HG03442 (cell line): Measurements from ENCODE around the gene SLC16A3.
"Not testable (repeated sequence)": the region's sequence is repeated elsewhere in the genome, so short reads cannot be mapped to it uniquely, and the experiment has no call there.

Experiments used
- ATAC-seq: cut with Tn5 transposase; IDR thresholded peaks from one replicate; pipeline ENCODE4 v1.9.1; 2021; ENCODE audit warnings: mild to moderate bottlenecking, moderate library complexity; ENCODE audit not compliant: unreplicated experiment

The SLC16A3 gene

GRCh38 chr17:82245134-82246039 lies 16.5 kb downstream of the SLC16A3 start:
- no peak for ATAC-seq

GRCh38 chr17:82246040-82246364 lies 17.2 kb downstream of the SLC16A3 start:
- no peak for ATAC-seq

- no peak for ATAC-seq
Observed at GRCh38 chr17:82246365-82247181, 17.7 kb downstream of the SLC16A3 start.

GRCh38 chr17:82247182-82247823 lies 18.5 kb downstream of the SLC16A3 start:
- no peak for ATAC-seq

- no peak for ATAC-seq
Observed at GRCh38 chr17:82247856-82248671, 19.2 kb downstream of the SLC16A3 start.

GRCh38 chr17:82248815-82249674 lies 20.2 kb downstream of the SLC16A3 start:
- no peak for ATAC-seq

GRCh38 chr17:82249896-82250581 lies 21.2 kb downstream of the SLC16A3 start:
- ATAC-seq, result no peak

- no peak for ATAC-seq
Observed at GRCh38 chr17:82250868-82251500, 22.1 kb downstream of the SLC16A3 start.

- ATAC-seq, result no peak
Observed at GRCh38 chr17:82252511-82253178, 23.8 kb downstream of the SLC16A3 start.

- no peak for ATAC-seq
Observed at GRCh38 chr17:82253179-82253544, 24.3 kb downstream of the SLC16A3 start.

GRCh38 chr17:82254096-82254495 lies 25.3 kb downstream of the SLC16A3 start:
- not testable (repeated sequence) for ATAC-seq

- ATAC-seq, result not testable (repeated sequence)
Observed at GRCh38 chr17:82254746-82255145, 25.9 kb downstream of the SLC16A3 start.

- ATAC-seq, result no peak
Observed at GRCh38 chr17:82255402-82255972, 26.6 kb downstream of the SLC16A3 start.

- ATAC-seq, result no peak
Observed at GRCh38 chr17:82256242-82256885, 27.5 kb downstream of the SLC16A3 start.

- no peak for ATAC-seq
Observed at GRCh38 chr17:82257473-82257872, 28.6 kb downstream of the SLC16A3 start.

- no peak for ATAC-seq
Observed at GRCh38 chr17:82258555-82258954, 29.7 kb downstream of the SLC16A3 start.
